A549 (cell line): ENCODE data around the gene PIK3CA. TPM values are rescaled to one million over a fixed set of nuclear protein-coding genes. Genes with fewer than 3 reads are reported as not detected.
A peak's percentile ranks its signal among the peaks of the same experiment; 100 is the strongest.
"Not testable (repeated sequence)": the region's sequence is repeated elsewhere in the genome, so short reads cannot be mapped to it uniquely, and the experiment has no call there.

Experiments
- ATAC-seq, 2 experiments: fragments of 200-7000 bp in 1 of 2; fragments of >200 bp in 1 of 2; cut with Nextera tagmentation in 1 of 2; cut with Tn5 transposase in 1 of 2; 3 replicates each; pipeline versions ENCODE4 v1.8.0 to v1.9.1; 2018 to 2020; ENCODE audit warnings: mild to moderate bottlenecking in 1 of 2, moderate library complexity in 1 of 2
- CTCF ChIA-PET: fragments of 300-600 bp; sonication (Branson Sonifier 250); formaldehyde crosslinking; extraction: SDS; loops from one replicate; lab custom pipeline; 2021; ENCODE audit warnings: antibody characterized with exemption, inconsistent platforms; lab: Yijun Ruan, JAX
- POLR2A ChIA-PET: fragments of 350-600 bp; formaldehyde crosslinking; extraction: SDS; loops from one replicate; lab custom pipeline; 2021; ENCODE audit warnings: antibody characterized with exemption, inconsistent platforms; lab: Yijun Ruan, JAX
- DNase-seq, 2 experiments: peaks; one replicate each; pipeline versions ENCODE4 v3.0.0 to v3.0.0-alpha.2; 2011 to 2016; ENCODE audit warnings: low read depth in 1 of 2, low spot score in 1 of 2
- FAIRE-seq: peaks from 2 replicates; lab custom pipeline; 2011; peaks lifted over from hg19 to GRCh38; lab: Jason Lieb, UNC
- H3K27ac ChIP-seq, 2 experiments: fragments of >200 bp; sonication (Bioruptor Twin); formaldehyde crosslinking; 3 replicates each; pipeline ENCODE4 v1.5.1; 2016 to 2017
- H3K4me1 ChIP-seq: fragments of >200 bp; sonication (Bioruptor Twin); formaldehyde crosslinking; 3 replicates; pipeline ENCODE4 v1.6.1; 2016
- H3K4me2 ChIP-seq: fragments of >200 bp; sonication (Bioruptor Twin); formaldehyde crosslinking; 3 replicates; pipeline ENCODE4 v1.6.1; 2016
- H3K4me3 ChIP-seq: fragments of >200 bp; sonication (Bioruptor Twin); formaldehyde crosslinking; 3 replicates; pipeline ENCODE4 v1.5.1; 2016
- H3K9me3 ChIP-seq: fragments of >200 bp; sonication (Bioruptor Twin); formaldehyde crosslinking; 3 replicates; pipeline ENCODE4 v1.6.1; 2016
- ATOH8 ChIP-seq: fragments of 250-450 bp; sonication (Bioruptor Pico); IDR thresholded peaks from 2 replicates; pipeline ENCODE4 v1.5.0; 2020; ENCODE audit warnings: low read depth, mild to moderate bottlenecking, moderate library complexity
- BCL3 ChIP-seq: fragments of >200 bp; sonication (Bioruptor Twin); formaldehyde crosslinking; IDR thresholded peaks from 3 replicates; pipeline ENCODE4 v1.6.1; 2016
- BHLHE40 ChIP-seq: IDR thresholded peaks from 2 replicates; pipeline ENCODE4 v1.6.1; 2012; ENCODE audit warnings: low read depth, low read length, inconsistent platforms
- CBX8 ChIP-seq: fragments of 200-600 bp; sonication (generic); IDR thresholded peaks from 2 replicates; pipeline ENCODE4 v1.6.1; 2016
- CEBPB ChIP-seq, 2 experiments: fragments of >200 bp in 1 of 2; sonication (Bioruptor Twin) in 1 of 2; formaldehyde crosslinking in 1 of 2; IDR thresholded peaks; 2 replicates each; pipeline ENCODE4 v1.6.1; 2012 to 2016
- CHD2 ChIP-seq: fragments of 150-350 bp; IDR thresholded peaks from 2 replicates; pipeline ENCODE4 v1.6.1; 2014; ENCODE audit warnings: low read length; ENCODE audit not compliant: partially characterized antibody
- ELK1 ChIP-seq: fragments of 150-350 bp; IDR thresholded peaks from 2 replicates; pipeline ENCODE4 v1.6.1; 2014; ENCODE audit warnings: low read depth, mild to moderate bottlenecking, low read length
- ESRRA ChIP-seq: fragments of 150-350 bp; IDR thresholded peaks from 2 replicates; pipeline ENCODE4 v1.6.1; 2014; ENCODE audit warnings: mild to moderate bottlenecking, low read length, borderline replicate concordance
- FOSB ChIP-seq: fragments of 250-450 bp; sonication (Bioruptor Pico); IDR thresholded peaks from 2 replicates; pipeline ENCODE4 v1.5.0; 2020; ENCODE audit warnings: mild to moderate bottlenecking, moderate library complexity
- HEYL ChIP-seq: fragments of 250-450 bp; sonication (Bioruptor Pico); IDR thresholded peaks from 2 replicates; pipeline ENCODE4 v1.8.0; 2021; ENCODE audit warnings: mild to moderate bottlenecking, moderate library complexity
- JUNB ChIP-seq: fragments of >200 bp; sonication (Bioruptor Twin); formaldehyde crosslinking; IDR thresholded peaks from 2 replicates; pipeline ENCODE4 v1.6.1; 2016
- MAFK ChIP-seq: fragments of 450-650 bp; IDR thresholded peaks from 2 replicates; pipeline ENCODE4 v1.6.1; 2014; ENCODE audit not compliant: partially characterized antibody
- MYC ChIP-seq: IDR thresholded peaks from 2 replicates; pipeline ENCODE4 v1.6.1; 2012; ENCODE audit warnings: mild to moderate bottlenecking, inconsistent platforms, low read length, improper control_type of control experiment, borderline replicate concordance
- RFX5 ChIP-seq: fragments of 450-650 bp; IDR thresholded peaks from 2 replicates; pipeline ENCODE4 v1.7.1; 2014; ENCODE audit warnings: antibody characterized with exemption, mild to moderate bottlenecking, moderate library complexity
- SMC3 ChIP-seq: fragments of >200 bp; sonication (Bioruptor Twin); formaldehyde crosslinking; IDR thresholded peaks from 3 replicates; pipeline ENCODE4 v1.6.1; 2018; ENCODE audit warnings: inconsistent platforms
- SREBF2 ChIP-seq: fragments of 450-650 bp; IDR thresholded peaks from 2 replicates; pipeline ENCODE4 v1.6.1; 2014; ENCODE audit warnings: mild to moderate bottlenecking, moderate library complexity
- TFCP2L1 ChIP-seq: fragments of 250-450 bp; sonication (Bioruptor Pico); IDR thresholded peaks from 2 replicates; pipeline ENCODE4 v1.5.0; 2021; ENCODE audit warnings: mild to moderate bottlenecking
- TP53 ChIP-seq: fragments of 250-450 bp; sonication (Bioruptor Pico); IDR thresholded peaks from 2 replicates; pipeline ENCODE4 v1.5.0; 2021; ENCODE audit warnings: mild to moderate bottlenecking, moderate library complexity
- ZNF302 ChIP-seq: fragments of 250-450 bp; sonication (Bioruptor Pico); IDR thresholded peaks from 2 replicates; pipeline ENCODE4 v1.9.0; 2021; ENCODE audit warnings: inconsistent platforms, mild to moderate bottlenecking, moderate library complexity
- WGBS: methylation state at CpG from one replicate; pipeline ENCODE4 v1.1.6; 2017; ENCODE audit errors: missing lambda C conversion rate; 5-methylcytosine and 5-hydroxymethylcytosine counted together
- polyA plus RNA-seq, 4 experiments: library from polyadenylated mRNA; depleted of rRNA in 3 of 4; stranded (reverse); fragments of >200 nt; fragmentation: RNase III in 1 of 4; extraction: RNeasy Plus Mini Kit Qiagen cat#74134 plus additional on column Dnase treatment in 1 of 4; gene quantifications; 2 replicates in 3 of 4; 3 replicates in 1 of 4; pipeline ENCODE4 v1.2.3, GENCODE V29; 2011 to 2017

Gene PIK3CA
- polyA plus RNA-seq, 2 of the 4 experiments (the other 2 are of a cell fraction), result 6.2 to 10.3 TPM

GRCh38 chr3:179268400-179269051 lies 120.4 kb downstream of the PIK3CA start (continued):
- TF ChIP-seq CEBPB (IDR thresholded peaks at IDR 0.05), result no peak
- TF ChIP-seq ATOH8 (CRISPR knock-in tag), result no peak
- no peak for TF ChIP-seq CHD2
- TF ChIP-seq ELK1, result no peak

GRCh38 chr3:179269152-179269707 lies 121.1 kb downstream of the PIK3CA start:
- no peak overlapping the region for H3K4me3 ChIP-seq
- POLR2A ChIA-PET, result no interaction called here
- H3K27ac ChIP-seq, result no peak overlapping the region
- DNase-seq, result no peak
- FAIRE-seq, result no peak
- no peaks in the 10 kb centered on the region for H3K4me1 ChIP-seq
- WGBS, result 63% methylated on average over 4 of the region's 4 CpGs
- ATAC-seq, result no peak
- no peaks in the 10 kb centered on the region for H3K9me3 ChIP-seq
- TF ChIP-seq BCL3, result no peak
- peak; percentile 81 for TF ChIP-seq MAFK
- no peak for TF ChIP-seq SREBF2
- TF ChIP-seq, all 56 proteins: peak for 1
- H3K4me2 ChIP-seq, result no peak overlapping the region
- CTCF ChIA-PET, result no interaction called here

GRCh38 chr3:179272385-179272784 lies 124.2 kb downstream of the PIK3CA start:
- no peak overlapping the region for H3K4me2 ChIP-seq
- POLR2A ChIA-PET, result no interaction called here
- TF ChIP-seq TFCP2L1 (no peak), SMC3 (peak; percentile 20; the same call in 1 of the 3 replicates)
- TF ChIP-seq, all 56 proteins: peak for 1
- Histone ChIP-seq H3K4me3 (no peak overlapping the region), H3K27ac (no peak overlapping the region), H3K4me1 (no peaks in the 10 kb centered on the region), H3K9me3 (no peaks in the 10 kb centered on the region)
- WGBS, result 97% methylated on average over 3 of the region's 3 CpGs
- no peak for FAIRE-seq
- peak in 1 of 2 experiments; percentile 54; a peak in 2 of 6 replicates for ATAC-seq
- CTCF ChIA-PET, result interaction anchor here (1.4 to 1.5 kb wide), 2 partner anchors 9 to 203 kb away, joined by 4 to 5 read pairs; no protein-coding TSS in a partner anchor
- DNase-seq, result peak in 1 of 2 experiments; percentile 19

- CTCF ChIA-PET, H3K4me3 ChIP-seq, POLR2A ChIA-PET, DNase-seq, ATAC-seq, H3K27ac ChIP-seq, H3K4me2 ChIP-seq, H3K4me1 ChIP-seq, H3K9me3 ChIP-seq, FAIRE-seq: not testable (repeated sequence)
- 64% methylated on average over 2 of the region's 2 CpGs for WGBS
Observed at GRCh38 chr3:179274434-179274833, 126.3 kb downstream of the PIK3CA start.

GRCh38 chr3:179276001-179276400 lies 127.8 kb downstream of the PIK3CA start:
- FAIRE-seq, result no peak
- WGBS, result 52% methylated on average over 3 of the region's 3 CpGs

More at GRCh38 chr3:179276001-179276400, 127.8 kb downstream of the PIK3CA start:
- no peak for TF ChIP-seq RFX5
- no peak for TF ChIP-seq JUNB
- no peak for TF ChIP-seq FOSB (CRISPR knock-in tag)
- no peak for TF ChIP-seq ZNF302 (CRISPR knock-in tag)
- TF ChIP-seq CBX8, result no peak
- no peak for TF ChIP-seq TP53
- no peak for TF ChIP-seq BHLHE40
- TF ChIP-seq MYC, result no peak
- no peak for TF ChIP-seq ESRRA
- TF ChIP-seq HEYL (CRISPR knock-in tag), result no peak
- ATAC-seq (no peak), DNase-seq (no peak)
- ChIA-PET CTCF (no interaction called here), POLR2A (no interaction called here)
- Histone ChIP-seq H3K27ac (no peak overlapping the region), H3K9me3 (no peaks in the 10 kb centered on the region), H3K4me3 (no peak overlapping the region), H3K4me1 (no peaks in the 10 kb centered on the region), H3K4me2 (no peak overlapping the region)
